GM12891 (cell line): ENCODE data around the gene ANXA2R.

Source experiments
- DNase-seq: peaks from one replicate; pipeline ENCODE4 v3.0.0; 2011; ENCODE audit warnings: low spot score; ENCODE audit not compliant: insufficient read length
- FAIRE-seq: peaks from 2 replicates; lab custom pipeline; 2011; peaks lifted over from hg19 to GRCh38; lab: Jason Lieb, UNC
- PAX5 ChIP-seq: IDR thresholded peaks from 2 replicates; pipeline ENCODE4 v1.6.1; 2011; ENCODE audit warnings: low read length, moderate library complexity, mild to moderate bottlenecking; ENCODE audit not compliant: insufficient read depth, severe bottlenecking
- POLR2A ChIP-seq: IDR thresholded peaks from 2 replicates; pipeline ENCODE4 v1.6.1; 2011; ENCODE audit warnings: low read depth, low read length, control low read depth
- POLR2AphosphoS5 ChIP-seq: IDR thresholded peaks from 2 replicates; pipeline ENCODE4 v1.6.1; 2011; ENCODE audit warnings: low read depth, low read length, control low read depth
- POU2F2 ChIP-seq: IDR thresholded peaks from 2 replicates; pipeline ENCODE4 v1.6.1; 2011; ENCODE audit warnings: low read depth, mild to moderate bottlenecking, control low read depth, low read length, moderate library complexity
- SPI1 ChIP-seq: IDR thresholded peaks from 2 replicates; pipeline ENCODE4 v1.6.1; 2011; ENCODE audit warnings: low read depth, low read length, control low read depth
- TAF1 ChIP-seq: IDR thresholded peaks from 2 replicates; pipeline ENCODE4 v1.6.1; 2011; ENCODE audit warnings: low read depth, low read length, control low read depth

ANXA2R gene

DNA sequence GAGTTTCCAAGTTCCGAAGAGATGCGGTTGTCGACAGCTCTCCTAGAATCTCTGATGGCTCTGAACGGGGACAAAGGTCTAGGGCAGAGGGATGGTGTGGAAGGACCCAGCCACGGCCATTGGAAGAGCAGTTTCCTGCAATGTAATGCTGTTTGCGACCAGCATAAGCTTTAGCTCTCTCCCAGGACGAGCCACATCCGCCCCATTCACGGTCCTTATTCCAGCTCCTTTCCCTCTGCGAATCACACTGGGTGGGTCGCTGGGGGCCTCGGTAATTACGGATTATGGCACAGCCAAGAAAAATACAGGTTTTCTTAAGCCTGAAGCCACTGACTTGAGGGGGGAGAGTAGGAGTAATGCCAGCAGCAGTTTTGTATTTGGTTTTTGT is 22.7 kb downstream of the ANXA2R start:
- no peak for TF ChIP-seq PAX5
- TF ChIP-seq POLR2AphosphoS5: no peak; the same call in 1 of the 2 replicates
- TF ChIP-seq POU2F2: no peak
- TF ChIP-seq POLR2A: no peak
- TF ChIP-seq SPI1: no peak
- no peak for TF ChIP-seq TAF1
- no peak for FAIRE-seq
- DNase-seq: no peak

DNA sequence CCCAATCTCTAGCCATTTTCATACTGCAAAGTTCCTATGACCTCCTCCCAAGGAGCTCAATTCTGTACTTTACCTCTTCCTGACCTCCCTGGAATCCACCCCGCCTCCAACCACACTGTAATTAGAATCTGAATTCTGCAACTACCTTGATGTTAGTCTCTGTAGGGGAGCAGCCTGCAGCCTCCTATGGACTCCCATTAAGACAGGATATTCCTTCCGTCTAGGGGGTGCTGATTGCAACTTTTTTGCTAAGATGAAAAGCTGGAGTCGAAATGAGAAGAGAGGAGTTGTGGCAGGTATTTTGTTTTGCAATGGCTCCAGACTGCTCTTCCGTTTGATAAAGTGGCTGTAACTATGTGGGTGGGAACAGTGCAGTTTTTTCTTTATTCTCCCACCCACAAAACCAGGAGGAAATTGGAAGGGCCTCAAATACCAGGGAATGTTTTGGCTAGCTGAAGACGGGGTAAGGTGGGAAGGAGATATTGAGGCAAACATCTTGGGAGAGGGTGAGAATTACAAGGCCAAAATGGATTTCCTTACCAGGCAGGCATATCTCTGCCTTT is 23.8 kb downstream of the ANXA2R start:
- FAIRE-seq (no peak), DNase-seq (no peak)
- no peak for TF ChIP-seq POLR2A
- TF ChIP-seq TAF1: no peak
- no peak for TF ChIP-seq SPI1
- TF ChIP-seq PAX5: no peak
- TF ChIP-seq POU2F2: no peak
- no peak for TF ChIP-seq POLR2AphosphoS5

DNA sequence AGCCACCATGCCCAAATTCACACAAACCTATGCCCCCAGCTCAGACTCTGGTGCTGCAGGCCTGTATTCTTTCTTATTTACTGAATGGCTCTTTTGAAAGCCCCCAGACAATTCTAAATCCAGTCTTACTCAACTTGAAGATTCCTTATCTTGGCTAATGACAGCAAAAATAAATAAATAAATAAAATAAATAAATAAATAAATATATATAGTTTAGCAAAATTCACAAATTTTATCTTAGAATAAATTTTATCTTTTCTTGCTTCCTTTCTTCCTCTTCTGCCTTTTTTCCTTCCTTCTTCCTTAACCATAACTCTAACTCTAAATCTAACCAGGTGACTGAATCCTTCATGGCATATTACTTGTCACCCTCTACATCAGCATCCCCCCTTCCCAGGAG is 25.6 kb downstream of the ANXA2R start:
- TF ChIP-seq POLR2AphosphoS5 (no peak), TAF1 (no peak), PAX5 (no peak), POU2F2 (no peak), SPI1 (no peak), POLR2A (no peak)
- FAIRE-seq: no peak

DNA sequence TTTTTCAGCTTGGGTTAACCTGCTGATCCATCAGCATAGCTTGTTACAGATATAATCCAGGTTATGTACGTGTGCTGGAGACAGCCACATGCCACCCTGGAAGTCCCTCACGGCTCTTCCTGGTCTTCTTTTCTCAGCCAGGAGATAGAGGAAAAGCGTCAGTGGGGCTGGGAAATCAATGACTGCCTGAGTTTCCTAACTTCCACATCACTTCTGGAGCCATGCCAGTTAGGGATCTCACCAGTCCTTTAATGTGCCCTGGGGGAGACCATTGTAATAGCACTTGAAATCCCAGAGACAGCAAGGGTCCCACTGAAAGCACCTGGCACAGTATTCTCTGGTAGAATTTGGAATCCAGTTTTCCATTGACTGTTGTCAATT is 29.2 kb downstream of the ANXA2R start:
- DNase-seq: no peak
- no peak for FAIRE-seq
- TF ChIP-seq POLR2AphosphoS5 (no peak), SPI1 (0 out of 2 replicates have a peak, but pooled peaks have one; percentile 1)

More for the DNA sequence above, 25.6 kb downstream of the ANXA2R start:
- DNase-seq: no peak

DNA sequence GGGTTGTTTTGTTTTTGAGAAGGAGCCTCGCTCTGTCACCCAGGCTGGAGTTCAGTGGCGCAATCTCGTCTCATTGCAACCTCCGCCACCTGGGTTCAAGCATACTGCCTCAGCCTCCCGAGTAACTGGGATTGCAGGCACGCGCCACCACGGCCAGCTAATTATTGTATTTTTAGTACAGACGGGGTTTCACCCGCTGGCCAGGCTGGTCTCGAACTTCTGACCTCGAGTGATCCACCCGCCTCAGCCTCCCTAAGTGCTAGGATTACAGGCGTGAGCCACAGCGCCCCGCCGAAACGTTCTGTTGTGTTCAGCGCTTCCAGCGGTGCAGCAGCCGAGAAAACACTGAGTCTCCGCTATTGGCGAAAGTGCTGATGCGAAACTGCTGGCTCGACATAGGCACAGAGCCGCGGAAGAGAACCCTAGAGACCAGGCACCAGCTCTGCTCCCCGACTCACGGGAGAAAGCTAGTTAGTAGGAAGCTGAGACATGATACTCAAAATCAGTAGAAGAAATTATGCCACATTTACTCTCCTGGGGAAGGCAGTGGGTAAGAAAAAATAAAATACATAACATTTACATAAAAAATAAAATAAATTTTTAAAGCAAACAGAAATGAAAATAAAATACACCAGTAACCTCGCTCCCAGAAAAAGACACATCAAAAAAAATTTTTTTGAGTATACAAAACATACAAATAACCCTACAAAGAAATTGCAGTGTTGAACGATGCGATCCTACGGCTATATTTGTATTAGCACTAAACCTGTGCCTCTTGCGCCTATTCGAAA is 31.6 kb downstream of the ANXA2R start:
- peak; percentile 90; the same call in 1 of the 2 replicates for TF ChIP-seq TAF1
- TF ChIP-seq POLR2AphosphoS5: peak; percentile 31; the same call in 1 of the 2 replicates
- no peak for TF ChIP-seq SPI1
- TF ChIP-seq POLR2A: peak; percentile 63
- peak; percentile 48; the same call in 1 of the 2 replicates for TF ChIP-seq POU2F2
- TF ChIP-seq PAX5: no peak
- FAIRE-seq: peak; percentile 88

DNA sequence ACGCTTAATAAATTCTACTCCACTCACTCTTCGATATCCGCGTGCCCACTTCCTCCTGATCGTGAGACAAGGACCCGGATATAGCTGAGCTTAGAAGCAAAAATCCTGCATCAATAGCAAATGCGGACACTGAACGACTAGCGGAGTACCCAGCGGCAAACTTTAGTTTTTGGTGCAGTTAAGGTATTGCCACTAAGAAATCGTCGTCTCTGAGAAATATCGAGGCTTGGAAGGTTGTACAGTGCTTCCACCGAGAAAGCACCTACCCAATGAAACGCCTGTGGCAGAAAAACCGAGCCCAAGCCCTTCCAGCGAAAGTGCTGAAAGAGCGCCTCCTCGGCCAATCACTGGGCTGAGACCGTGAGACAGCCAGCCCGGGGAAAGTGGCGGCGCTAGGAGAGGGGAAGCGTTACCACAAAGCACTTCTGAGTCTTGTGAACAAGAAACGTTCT is 32.2 kb downstream of the ANXA2R start:
- DNase-seq (peak; percentile 37), FAIRE-seq (no peak)
- TF ChIP-seq POU2F2 (no peak), TAF1 (peak; percentile 71), POLR2AphosphoS5 (peak; percentile 53; the same call in 1 of the 2 replicates), PAX5 (no peak), SPI1 (peak; percentile 78), POLR2A (peak; percentile 76)

More for the DNA sequence above, 31.6 kb downstream of the ANXA2R start:
- no peak for DNase-seq

DNA sequence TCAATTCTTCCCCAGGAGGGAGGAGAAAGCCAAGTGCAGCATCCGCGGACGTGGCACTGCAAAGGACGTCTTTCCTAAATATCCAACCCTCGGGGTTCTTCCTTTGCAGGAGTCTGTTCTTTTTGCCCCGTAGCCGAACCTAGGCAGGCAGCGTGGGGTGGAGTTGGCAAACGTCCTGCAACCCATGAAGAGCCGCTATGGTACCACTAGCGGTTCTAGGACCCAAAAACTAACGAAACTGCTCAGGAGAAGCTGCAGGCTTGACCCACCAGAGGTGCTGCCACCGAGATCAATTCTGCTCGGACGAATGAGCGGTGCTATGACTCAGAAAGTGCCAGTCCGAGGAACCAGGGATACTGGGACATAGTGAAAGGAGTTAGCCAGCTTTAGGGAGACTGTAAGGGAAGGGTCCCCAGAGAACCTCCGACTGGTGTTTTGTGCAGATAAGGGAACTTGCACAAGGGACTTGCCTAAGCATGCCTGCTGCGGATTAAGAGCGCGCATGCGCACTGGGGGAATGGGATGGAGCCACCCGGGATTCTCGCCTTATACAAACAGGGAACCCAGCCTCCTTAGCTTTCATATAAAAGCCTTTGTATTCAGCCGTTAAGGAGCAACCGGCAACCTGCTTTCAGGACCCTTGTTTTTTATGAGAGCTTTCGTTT is 32.7 kb downstream of the ANXA2R start:
- peak; percentile 80 for FAIRE-seq
- TF ChIP-seq POLR2AphosphoS5: 0 out of 2 replicates have a peak, but pooled peaks have one; percentile 3
- no peak for TF ChIP-seq PAX5
- no peak for TF ChIP-seq TAF1
- 0 out of 2 replicates have a peak, but pooled peaks have one; percentile 55 for TF ChIP-seq POU2F2
- no peak; the same call in 1 of the 2 replicates for TF ChIP-seq POLR2A
- TF ChIP-seq SPI1: no peak
- peak; percentile 37 for DNase-seq

DNA sequence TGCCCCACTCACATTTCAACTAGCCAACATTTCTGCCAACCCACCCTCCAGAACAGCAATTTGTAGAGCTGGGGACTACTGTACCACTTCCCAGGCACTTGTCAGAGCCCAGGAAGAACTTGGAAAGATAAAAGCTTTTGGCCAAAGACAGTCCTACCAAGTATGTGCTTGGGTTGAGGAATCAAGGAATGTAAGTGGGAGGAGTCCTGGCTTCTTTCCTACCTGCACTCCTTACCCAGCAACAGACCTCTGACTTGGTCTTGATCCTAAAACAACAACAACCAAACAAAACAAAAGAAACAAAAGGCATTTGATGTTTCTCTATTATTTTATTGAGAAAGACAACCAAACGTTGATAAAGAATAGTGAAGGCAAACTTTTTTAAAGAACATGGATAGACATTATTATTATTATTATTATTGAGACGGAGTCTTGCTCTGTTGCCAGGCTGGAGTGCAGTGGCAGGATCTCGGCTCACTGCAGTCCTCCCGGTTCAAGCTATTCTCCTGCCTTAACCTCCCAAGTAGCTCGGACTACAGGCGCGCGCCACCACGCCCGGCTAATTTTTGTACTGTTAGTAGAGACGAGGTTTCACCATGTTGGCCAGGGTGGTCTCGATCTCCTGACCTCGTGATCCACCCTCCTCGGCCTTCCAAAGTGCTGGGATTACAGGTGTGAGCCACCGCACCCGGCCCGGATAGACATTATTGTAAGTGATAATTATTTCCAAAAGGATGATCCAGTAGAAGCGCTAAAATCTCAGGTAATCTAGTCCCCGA is 33.5 kb downstream of the ANXA2R start:
- DNase-seq (no peak), FAIRE-seq (no peak)
- TF ChIP-seq SPI1 (no peak), POLR2A (no peak), POU2F2 (no peak), TAF1 (no peak), PAX5 (no peak), POLR2AphosphoS5 (no peak)

DNA sequence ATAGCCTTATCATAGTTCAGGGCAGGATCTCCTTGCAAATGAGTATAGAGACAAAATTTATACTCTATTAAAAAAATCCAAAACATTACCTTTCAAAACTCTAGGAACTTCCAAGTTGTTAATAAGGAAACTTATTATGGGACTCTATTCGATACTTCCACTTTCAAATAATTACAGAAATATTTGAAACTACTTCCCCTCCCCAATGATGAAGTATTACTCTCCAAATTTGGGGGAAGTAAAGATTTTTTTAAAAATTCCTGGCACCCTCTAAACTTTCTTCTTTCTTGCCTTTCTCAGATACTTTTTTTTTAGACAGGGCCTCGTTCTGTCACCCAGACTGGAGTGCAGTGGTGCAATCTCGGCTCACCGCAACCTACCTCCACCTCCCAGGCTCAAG is 35.1 kb downstream of the ANXA2R start:
- no peak for FAIRE-seq
- DNase-seq: no peak
- TF ChIP-seq POLR2A: no peak
- no peak for TF ChIP-seq PAX5
- TF ChIP-seq TAF1: no peak
- TF ChIP-seq POLR2AphosphoS5: no peak
- no peak for TF ChIP-seq SPI1
- no peak for TF ChIP-seq POU2F2
